ENCODE results near the gene EPS15.
"Not testable (repeated sequence)": the region's sequence is repeated elsewhere in the genome, so short reads cannot be mapped to it uniquely, and the experiment has no call there.

EPS15 gene

DNA sequence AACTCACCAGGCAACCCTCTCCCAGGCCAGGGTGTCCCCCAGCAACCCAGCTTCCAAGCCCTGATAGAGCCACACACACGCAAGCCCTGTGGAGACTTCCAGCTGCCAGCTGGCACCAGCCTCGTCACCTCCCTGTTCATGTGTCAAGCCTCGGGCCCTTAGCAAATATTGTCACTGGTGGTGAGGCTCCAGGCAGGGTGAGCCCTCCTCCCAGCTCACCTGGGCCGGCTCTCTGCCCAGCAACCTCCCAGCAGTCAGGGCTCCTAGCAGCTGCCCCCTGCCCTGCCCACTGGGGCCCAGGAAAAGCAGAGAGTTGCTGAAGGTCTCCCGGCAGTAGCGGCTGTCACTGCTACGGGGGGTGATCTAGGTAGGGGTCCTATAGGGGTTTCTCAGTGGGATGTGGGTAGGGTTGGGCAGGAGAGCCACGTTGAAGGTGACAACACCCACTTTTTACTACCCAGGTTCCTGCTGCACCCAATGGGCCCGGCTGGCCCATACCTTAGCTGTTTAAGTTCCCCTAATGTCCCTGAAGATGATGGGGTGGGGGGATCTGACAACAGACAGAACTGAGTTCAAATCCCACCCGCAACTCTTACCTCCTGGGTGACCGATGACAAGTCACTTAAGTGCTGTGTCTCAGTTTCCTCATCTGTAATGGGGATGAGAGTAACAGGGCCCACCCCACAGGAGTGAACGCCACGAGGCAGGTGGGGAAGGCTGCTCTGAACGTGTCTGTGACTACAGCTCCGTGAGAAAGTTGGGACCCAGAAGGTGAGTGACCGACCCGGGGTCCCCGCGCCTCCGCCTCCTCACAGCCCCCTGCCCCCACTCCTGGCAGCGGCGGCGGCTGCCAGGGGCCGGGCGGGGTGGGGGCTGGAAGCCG is 189.4 kb downstream of the EPS15 start:
- no peak for DNase-seq

DNA sequence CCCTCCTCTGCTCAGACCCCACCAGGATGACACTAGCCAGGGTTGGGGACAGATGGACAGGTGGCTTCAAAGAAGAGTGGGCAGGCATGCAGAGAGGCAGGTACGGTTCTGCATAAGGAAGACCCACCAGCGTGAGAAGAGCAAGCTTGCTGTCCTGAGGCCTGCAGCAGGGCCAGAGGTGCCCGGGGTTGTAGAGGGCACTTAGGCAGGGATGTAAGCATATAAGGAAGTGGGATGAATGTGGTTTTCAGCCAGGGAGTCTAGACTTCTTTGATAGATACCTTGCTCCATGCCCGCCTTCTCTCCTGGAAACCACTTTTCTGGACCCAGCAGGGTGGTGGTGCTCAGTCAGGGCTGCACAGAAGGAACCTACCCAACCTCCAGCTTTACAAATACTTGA is 190.1 kb downstream of the EPS15 start:
- DNase-seq = no peak

DNA sequence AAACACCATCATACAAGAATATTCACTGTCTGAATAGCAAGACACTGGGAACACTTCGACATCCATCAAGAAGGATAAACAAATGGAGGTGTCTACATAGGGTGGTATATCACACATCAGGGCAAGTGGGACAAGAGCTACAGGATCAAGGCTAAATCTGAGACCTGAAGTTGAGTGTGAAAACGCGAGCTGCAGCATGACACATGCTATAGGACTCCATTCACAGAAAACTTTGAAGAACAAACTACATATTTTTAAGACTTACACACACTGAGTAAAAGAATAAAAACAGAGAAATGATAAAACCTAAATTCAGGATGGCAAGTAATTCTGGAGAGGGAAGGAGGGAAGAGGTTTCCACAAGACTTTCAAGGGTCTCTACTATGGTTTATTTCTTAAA is 190.8 kb downstream of the EPS15 start:
- DNase-seq = no peak

DNA sequence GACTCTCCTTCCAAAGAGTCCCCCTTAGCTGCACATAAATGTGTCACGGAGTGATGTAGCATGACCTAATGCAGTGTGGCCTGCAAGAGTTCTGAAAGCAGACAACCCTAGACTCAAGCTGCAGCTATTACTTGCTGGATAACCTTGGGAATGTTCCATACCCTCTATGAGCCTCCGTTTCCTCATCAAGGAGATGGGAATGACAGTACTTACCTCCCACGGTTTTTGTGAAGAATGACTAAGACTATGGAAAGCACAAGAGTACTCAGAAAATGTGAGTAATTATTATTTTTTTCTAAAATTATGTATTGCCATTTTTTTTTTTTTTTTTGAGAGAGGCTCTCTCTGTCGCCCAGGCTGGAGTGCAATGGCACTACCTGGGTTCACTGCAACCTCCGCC is 191.7 kb downstream of the EPS15 start:
- DNase-seq = no peak

GRCh38 chr1:51326839-51327238 is 192.2 kb downstream of the EPS15 start:
- no peak for DNase-seq

GRCh38 chr1:51325878-51326755 is 192.9 kb downstream of the EPS15 start:
- DNase-seq = no peak

- DNase-seq = no peak
Measured at GRCh38 chr1:51325391-51325790, 193.7 kb downstream of the EPS15 start.

- not testable (repeated sequence) for DNase-seq
Measured at GRCh38 chr1:51325011-51325385, 194.1 kb downstream of the EPS15 start.

GRCh38 chr1:51324251-51325010 is 194.6 kb downstream of the EPS15 start:
- no peak for DNase-seq

DNA sequence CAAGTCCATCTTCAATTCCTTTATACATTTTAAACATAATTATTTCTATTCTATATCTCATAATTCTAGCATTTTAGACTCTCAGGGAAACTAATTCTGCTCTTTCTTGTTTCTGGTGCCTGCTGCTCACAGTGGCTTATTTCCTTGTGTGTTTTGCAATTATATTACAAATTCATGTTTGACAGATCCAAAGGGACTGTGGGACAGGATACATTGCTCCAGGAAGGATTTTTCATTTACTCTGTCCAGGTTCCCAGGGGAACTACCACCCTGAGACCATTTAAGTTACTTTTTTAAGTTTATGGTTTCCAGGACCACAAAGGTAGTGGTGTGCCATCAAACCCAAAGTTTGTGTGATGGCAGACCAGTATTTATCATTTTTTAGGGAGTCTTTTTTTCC is 195.3 kb downstream of the EPS15 start:
- no peak for DNase-seq

- DNase-seq = no peak
Measured at GRCh38 chr1:51322417-51323101, 196.5 kb downstream of the EPS15 start.

DNA sequence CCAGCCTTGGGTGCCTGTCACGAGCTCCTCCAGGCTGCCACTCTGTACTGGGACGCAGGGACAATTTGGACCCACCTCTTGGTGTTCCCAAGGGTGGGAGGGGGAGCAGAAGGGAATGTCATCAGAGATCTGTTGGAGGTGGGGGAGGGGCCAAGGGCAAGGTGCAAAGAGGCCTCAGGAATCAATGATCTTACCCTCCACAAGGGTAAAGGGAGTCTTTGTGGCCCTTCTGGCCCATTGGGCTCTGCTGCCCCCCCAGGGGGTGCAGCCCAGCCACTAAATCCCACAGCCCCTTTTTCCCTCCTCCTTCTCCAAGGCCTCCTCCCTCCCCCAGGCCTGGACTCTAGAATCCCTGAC is 197.2 kb downstream of the EPS15 start:
- DNase-seq = no peak

- DNase-seq = no peak
Measured at GRCh38 chr1:51320967-51321923, 197.8 kb downstream of the EPS15 start.

DNA sequence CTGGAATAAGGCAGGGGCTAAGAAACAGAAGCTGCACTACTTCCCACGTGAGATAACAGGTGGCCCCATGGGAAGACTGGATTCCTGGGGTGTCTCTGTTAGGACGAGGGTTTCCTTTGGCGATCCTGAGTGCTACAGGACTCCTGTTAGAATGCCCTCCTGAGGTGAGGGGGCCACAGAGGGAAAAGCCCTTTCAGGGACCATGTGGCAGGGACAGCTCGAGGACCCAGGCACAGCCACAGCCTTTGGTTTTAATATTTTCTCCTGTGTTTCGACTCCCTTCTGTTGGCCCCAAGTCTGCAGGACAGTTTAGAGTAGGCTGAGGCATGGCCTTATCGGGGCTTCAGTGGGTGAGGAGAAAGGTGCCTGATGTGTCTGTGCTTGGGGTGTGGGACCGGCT is 201.3 kb downstream of the EPS15 start:
- DNase-seq = no peak

DNA sequence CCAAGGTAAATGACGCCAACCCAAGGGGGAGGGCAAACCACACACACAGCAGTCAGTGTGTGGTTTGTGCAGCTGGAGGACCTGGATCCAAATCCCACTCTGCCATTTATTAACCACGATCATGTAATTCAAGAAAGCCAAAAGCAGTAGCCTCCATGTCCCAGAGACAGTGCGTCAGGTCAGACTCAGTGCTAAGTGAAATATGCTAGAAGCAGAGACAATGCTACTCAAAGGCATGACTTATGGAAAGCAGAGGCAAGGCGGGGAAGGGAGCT is 202.3 kb downstream of the EPS15 start:
- no peak for DNase-seq

GRCh38 chr1:51316113-51316845 is 202.8 kb downstream of the EPS15 start:
- no peak for DNase-seq

GRCh38 chr1:51314974-51315373 is 204.1 kb downstream of the EPS15 start:
- DNase-seq = no peak

GRCh38 chr1:51313961-51314777 is 204.9 kb downstream of the EPS15 start:
- DNase-seq = no peak

GRCh38 chr1:51313268-51313852 is 205.7 kb downstream of the EPS15 start:
- no peak for DNase-seq

- no peak for DNase-seq
Measured at GRCh38 chr1:51312718-51313117, 206.3 kb downstream of the EPS15 start.

All from retina (tissue), 1 donor.